Umbilical cord (tissue), 2 donors: ENCODE data around the gene CUL7. TPM values are rescaled to one million over a fixed set of nuclear protein-coding genes. Genes with fewer than 3 reads are reported as not detected.
"Not testable (repeated sequence)": the region's sequence is repeated elsewhere in the genome, so short reads cannot be mapped to it uniquely, and the experiment has no call there.

ENCODE experiments used
- DNase-seq: peaks from one replicate; pipeline ENCODE4 v3.0.0-alpha.2; 2015; ENCODE audit warnings: low spot score
- total RNA-seq: library from RNA; depleted of rRNA; stranded (reverse); fragments of >200 nt; gene quantifications from one replicate; pipeline ENCODE4 v1.2.3, GENCODE V29; 2014; ENCODE audit warnings: low replicate concordance; ENCODE audit not compliant: insufficient read depth

CUL7 gene
- 27.0 TPM for total RNA-seq

DNA sequence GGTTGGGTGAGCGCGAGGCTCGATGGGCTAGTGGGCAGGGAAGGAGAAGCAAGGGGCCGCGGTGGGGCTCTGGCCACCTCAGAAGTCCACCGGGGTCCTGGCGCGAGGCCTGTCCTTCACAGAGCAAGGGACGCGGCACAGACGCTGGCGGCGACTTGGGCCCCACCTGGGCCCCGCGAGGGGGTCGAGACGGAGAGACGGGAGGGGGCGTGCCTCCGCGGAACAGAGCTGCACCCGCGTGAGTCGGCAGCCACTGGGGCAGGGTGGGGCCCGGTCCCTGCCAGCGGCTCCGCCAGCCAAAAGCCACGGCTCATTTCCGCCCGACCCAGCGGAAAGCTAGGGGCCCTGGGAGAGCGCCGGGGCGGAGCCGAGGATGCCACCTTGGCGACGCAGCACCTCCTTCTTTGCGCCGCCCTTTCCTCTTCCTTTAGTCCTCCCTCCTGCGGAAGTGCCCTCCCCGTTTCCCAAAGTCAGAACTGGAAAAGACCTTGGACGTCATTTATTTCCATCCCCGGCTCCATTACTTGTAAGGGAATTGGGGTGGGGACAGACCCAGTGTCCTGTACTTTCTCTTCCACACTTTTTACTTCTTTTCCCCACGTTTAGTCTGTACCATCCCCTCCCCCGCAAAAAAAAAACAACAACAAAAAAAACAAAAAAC lies at the start of gene CUL7:
Gene CUL7, minus strand, starts transcription at position 307 of the 661 bp plus-strand sequence. CDS start 1,063 bp downstream, outside the sequence.
- peak; percentile 99 for DNase-seq

DNA sequence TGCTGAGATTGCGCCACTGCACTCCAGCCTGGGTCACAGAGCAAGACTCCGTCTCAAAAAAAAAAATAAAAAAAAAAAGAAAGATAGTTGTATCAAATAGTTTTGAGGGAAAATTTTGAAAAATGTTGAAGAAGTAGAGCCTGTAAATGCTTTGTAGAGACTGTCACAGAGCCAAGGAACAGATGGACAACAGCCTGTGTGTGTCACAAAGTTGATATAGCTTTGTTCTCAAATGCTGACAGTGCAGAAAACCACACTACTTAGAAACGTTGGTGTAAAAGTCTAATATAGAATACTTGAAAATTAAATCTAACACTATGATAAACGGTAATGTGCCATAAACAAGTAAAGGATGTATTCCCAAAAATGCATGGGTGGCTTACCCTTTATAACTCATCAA lies 47.8 kb upstream of the CUL7 start:
- DNase-seq, result no peak

DNA sequence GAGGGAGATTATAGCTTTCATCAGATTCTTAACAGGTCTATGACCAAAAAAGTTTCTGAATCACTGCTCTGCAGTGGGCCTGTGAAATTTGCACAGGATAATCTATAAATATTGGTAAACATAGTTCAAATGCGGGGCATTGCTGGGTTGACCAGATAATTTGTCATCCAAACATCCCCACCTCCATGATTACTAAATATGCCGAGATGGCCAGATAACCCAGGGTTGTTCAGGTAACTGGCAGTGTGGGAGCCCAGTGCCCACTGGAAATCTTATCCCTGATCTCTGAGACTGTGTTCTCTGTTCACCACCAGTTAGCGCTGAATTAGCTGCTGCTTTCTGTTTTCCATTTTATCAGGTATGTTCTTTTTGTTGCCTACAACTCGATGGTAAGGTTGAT lies 43.9 kb upstream of the CUL7 start:
- no peak for DNase-seq

DNA sequence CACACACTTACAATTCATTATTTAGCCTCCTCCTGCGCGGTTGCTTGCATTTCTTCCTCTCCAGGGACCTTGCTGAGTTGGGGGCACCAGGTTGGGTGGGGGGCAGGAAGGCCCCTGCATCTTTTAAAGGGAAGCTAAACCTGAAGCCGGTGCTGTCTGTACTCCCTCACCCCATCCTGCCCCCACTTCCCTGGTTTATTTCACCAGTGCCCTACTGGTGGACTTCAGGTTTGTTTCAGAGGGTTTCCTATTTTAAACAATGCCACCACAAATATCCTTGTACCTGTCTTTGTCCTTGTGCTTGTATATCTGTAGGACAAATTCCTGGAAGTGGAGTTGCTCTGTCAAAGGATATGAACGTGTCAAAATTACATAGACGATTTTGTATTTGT lies 43.4 kb upstream of the CUL7 start:
- no peak for DNase-seq

DNA sequence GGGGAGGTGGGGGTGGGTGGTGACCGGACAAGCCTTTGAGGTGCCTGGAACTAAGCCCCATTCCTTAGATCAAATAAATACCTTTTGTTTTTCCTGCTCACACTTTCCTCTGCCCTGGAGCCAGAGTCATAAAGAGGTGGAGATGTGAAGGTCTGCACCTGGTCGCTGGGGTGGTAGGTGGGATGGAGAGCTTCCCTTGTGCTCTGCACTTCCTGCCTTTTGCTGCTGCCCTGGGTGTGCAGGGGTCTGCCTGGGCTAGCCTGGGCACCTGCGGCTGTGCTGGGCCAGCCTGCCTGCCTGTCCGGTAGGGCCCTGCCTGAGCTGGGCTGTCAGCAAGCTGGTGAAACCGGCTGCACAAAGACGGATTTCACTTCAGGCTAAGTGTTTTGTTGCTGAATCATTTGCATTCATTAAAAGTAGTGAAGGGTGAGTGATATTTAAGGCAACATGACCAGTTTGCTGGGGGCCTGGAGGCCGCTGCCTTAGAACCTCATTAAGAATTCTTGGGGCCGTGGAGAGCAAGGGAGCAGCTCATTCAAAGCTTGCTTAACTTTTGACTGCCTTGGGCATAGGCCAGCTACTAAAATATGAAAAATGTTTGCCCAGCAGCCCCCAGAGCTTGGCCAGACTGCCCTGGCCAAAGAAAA lies 42.9 kb upstream of the CUL7 start:
- DNase-seq, result peak; percentile 69

DNA sequence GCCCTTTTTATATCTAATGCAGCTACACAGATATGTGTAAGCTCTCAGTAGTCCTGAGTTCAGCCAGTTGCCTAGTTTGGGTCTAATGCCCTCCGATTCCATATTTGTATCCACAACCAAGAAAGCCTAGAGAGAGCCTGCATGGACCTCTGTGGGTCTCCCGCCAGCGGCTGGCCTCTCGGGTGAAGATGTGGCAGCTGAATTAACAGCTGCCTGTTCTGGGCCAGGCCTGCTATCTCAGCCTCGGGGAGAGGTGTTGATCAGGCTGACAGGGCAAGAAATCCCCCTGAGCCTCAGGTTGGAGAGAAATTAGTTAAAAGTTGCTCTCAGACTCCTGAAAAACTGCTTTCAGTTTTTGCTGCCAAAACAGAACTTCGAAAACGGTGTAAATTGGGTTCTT lies 42.3 kb upstream of the CUL7 start:
- no peak for DNase-seq

DNA sequence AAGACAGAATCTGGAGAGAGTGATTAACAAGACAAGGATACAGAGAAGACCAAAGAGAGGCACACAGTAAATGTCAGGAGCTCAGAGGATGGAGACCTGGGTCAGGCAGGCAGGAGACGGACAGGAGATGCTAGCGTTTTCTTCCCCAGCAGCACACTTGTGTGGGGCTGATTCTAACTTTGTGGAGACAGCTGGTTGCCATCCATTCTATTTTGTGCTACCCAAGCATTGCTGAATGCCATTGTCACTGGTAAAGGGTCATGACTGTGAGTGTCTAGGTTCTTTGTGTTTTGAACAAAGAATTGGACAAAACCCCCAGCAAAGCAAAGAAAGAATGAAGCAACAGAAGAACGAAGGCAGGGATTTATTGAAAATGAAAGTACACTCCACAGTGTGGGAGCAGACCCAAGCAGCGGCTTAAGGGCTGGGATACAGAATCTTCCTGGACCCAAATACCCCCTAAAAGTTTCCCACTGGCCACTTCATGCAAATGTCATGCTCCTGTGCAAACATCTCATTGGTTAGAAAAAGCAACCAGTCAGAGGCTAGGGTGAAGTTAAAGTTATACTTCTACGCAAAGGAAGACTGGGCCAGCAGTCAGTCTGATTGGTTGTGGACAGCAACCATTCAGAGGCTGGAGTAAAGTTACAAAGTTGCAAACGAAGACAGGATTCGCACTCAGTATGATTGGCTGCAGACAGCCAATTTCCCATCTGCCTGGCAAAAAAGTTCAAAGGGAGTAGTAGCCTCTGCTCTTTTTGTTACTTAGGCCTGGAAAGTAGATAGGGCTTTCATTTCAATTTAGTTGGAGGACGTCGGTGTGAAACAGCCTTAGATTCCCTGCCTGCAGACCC lies 40.0 kb upstream of the CUL7 start:
- DNase-seq, result peak; percentile 81

DNA sequence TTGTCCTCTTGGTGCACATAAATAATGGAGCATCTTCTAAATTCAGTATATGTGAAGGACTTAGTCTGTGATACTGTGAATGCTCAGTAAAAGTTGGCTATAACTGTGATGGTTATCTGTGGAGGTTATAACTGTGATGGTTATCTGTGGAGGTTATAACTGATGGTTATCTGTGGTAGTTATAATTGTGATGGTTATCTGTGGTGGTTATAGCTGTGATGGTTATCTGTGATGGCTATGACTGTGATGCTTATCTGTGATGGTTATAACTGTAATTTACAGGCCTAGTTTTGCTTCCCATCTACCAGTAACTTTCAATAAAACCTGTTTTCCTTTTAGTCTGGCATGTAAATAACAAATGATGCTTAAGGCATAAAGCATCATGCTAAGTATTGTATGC lies 39.0 kb upstream of the CUL7 start:
- no peak for DNase-seq

DNA sequence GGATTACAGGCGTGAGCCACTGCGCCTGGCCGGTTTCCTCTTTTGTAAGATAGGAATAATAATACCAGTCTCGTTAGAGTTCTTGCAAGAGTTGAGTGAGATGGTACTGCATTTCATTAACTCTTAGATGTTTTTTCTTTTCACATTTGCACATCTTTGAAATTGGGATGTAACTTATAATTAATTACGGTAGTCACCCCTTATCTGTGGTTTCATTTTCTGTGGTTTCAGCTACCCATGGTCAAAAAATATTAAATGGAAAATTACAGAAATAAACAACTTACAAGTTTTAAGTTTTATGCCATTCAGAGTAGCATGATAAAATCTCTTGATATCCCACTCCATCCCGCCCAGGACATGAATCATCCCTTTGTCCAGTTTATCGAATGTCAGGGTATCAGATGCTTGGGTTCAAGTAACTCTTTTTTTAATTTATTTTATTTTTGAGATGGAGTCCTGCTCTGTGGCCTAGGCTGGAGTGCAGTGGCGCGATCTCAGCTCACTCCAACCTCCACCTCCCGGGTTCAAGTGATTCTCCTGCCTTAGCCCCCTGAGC lies 37.9 kb upstream of the CUL7 start:
- no peak for DNase-seq

DNA sequence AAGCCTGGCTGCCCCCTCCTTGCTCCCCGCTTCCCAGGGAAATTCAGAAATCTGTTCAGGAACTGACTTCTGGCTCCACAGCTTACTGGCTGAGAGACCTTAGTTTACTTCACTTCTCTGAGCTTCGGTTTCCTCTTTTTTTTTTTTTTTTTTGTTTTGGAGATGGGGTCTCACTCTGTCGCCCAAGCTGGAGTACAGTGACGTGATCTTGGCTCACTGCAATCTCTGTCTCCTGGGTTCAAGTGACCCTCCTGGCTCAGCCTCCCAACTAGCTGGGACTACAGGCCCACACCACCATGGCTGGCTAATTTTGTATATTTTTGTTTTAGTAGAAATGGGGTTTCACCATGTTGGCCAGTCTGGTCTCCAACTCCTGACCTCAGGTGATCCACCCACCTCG lies 37.4 kb upstream of the CUL7 start:
- no peak for DNase-seq

DNA sequence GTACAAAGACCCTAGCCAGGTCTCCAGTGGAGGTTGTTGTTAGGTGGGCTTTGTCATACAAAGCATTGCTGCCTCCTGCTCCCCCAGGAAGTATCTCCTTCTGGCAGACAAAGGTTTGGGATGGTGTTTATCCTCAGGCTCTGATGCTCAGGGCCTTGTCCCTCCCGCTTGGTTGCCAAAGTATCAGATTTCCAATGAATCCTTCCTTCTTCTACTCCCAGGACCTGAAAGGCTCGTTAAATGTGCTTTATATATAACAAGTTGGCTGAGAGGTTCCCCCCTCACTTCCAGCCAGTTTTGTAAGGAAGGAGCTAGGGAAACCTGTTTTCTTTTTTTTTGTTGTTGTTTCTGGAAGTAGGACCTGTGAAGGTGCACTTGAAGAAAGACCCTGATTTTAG lies 36.9 kb upstream of the CUL7 start:
- peak; percentile 53 for DNase-seq

DNA sequence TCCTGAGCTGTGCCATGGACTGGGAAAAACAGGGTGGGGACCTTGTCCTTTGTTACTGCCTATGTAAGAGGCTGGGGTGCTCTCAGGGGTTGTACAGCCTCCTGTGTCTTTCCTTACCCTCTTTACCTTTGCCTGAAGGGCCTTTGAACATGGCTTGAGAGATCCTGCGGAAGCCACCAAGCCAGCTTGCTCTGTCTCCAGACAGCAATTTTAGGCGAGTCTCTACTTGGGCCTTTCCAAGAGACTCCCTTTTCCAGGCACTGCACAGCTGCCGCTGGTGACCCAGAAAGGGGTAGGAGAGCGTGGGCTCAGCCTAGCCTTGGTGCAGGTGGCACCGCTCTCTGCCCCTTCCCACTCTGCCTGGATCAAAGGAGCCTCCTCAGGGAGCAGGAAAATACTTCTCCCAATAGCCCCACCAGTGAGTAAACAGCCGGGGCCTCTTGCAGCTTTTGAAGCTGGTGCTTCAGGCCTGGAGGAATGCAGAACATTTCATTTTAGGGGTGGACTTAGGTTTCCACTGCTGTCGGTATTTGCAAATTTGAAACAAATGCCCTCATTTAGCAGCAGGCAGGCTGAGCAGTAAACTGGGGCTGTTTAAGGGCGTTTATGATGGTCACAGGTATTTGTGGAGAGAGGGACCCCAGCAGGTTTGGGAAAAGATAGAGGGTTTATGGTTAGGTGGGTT lies 36.4 kb upstream of the CUL7 start:
- DNase-seq, result peak; percentile 55

DNA sequence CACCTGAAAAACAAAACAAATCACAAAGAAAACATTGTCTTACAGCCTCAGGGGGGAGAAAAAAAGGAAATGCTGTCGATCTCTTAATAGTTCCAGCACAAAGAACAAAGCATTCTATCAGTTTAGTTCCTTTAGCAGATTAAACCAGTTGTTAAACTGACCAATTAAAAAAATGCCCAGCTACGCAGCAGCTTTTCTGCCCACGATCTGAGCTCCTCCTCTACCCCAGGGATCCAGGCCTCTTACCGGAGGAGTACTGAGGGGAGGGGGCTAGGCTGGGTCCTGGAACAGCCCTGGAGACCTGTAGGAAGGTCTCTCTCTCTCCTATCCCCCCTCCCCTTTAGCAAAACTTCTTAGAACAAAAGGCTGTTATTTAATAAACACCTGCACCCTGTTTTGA lies 35.8 kb upstream of the CUL7 start:
- DNase-seq, result no peak

DNA sequence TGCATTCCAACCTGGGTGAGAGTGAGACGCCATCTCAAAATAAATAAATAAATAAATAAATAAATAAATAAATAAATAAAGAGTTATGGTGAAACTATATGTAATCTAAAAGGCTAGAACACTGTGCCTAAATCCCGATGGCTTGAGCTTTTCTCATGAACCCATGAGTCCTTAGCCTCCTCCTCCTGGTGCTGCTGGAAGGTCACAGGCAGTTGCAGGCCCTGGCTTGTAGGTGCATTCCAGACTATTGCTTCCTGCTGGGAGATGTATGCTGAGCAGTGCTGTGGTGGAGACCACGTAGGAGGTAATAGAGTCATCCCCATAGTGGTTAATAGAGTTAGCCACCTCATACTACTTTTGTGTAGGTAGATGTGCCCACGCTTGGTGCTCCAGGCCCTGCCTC lies 35.0 kb upstream of the CUL7 start:
- no peak for DNase-seq

DNA sequence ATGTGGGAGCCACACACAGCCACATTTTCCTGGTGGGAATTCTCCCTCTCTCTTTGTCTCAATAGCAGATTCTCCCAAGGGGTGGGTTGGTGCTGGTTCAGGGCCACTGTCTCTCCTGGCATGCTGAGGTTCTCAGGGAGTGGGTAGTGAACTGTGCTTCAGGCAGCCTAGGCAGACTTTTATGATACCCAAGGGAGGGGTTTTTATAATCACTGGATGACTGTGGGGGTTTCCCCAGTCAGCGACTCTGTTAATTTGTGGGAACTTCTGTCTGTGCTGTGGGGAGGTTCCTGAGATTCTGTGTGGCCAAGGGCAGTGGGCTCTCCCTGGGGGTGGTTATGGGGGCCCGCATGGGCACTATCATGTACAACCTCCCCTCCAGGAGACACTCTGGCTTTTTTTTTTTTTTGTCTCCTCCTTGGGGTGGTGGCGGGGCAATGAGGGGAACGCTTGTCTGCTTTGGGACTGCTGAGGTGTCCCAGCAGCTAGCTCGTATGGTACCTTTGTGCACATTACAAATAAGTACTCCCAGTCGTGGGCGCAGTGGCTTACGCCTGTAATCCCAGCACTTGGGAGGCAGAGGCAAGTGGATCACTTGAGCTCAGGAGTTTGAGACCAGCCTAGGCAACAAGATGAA lies 32.5 kb upstream of the CUL7 start:
- DNase-seq, result no peak

DNA sequence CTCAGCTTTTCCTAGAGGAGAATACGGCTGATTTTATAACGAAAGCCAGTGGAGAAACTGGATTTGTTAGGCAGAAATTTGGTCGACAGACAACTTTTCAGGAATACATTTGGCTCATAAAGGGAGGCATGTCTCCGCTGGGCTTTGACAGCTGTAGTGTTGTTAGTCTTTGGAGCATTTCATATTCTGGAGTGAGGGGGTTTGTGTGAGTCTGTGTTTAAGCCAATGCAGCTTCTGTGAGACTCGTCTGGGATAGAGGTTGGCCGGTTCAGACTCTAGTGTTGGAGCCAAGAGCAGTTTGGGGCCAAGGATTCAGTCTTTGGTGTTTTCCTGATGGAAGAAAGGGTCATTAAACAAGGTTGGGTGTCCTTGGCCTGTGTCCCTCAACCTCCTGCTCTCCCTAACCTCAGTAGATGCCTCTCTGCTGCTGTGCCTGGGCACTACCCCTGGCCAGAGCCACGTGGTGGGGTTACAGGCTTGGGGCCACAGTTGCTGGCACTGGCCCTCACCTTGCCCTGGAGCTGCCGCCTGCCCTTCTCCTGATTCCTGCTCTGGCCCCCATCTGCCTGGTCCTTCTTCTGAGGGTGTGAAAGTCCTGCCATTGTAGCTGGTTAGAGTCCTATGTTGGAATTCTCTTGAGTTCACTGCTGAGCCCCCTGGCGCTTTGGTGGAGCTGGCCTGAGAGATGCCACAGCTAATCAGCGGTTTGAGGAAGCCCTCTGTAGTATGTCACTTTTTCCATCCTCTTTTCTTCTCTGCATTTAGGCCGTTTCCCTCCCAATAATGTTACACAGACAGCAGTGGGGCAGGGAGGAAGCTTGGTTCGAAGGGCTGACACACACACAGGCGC lies 29.4 kb upstream of the CUL7 start:
- no peak for DNase-seq

DNA sequence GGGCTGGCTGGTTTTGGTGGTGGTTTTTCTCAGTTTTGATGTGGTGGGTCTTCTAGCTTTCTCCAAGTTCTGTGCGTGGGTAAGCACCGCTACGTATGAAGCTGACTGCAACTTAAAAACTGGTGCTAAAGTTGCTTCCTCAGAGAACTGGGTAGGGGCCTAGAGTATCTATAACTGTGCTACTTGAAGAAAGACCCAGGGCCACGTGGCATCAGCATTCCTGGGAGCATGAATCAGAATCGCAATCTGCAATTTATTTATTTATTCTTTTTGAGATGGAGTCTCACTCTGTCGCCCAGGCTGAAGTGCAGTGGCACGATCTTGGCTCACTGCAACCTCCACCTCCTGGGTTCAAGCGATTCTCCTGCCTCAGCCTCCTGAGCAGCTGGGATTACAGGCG lies 28.3 kb upstream of the CUL7 start:
- DNase-seq, result not testable (repeated sequence)

DNA sequence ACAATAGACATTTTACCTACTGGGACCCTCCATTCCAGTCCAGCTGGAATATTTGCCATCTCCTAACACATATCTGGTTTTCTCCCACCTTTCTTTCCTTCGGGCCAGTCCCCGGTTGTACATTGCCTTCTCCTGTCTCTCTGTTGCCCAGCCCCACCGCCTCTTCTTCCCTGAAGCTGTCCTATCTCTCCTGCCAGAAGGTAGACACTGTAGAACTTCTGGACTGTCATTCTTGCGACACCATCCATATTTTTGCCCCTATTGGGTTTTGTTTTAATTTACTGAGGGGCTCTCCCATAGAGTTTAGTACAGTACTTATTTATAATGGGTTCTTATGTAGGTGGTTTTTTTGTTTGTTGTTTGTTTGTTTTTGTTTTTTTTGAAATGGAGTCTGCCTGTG lies 27.4 kb upstream of the CUL7 start:
- DNase-seq, result no peak

DNA sequence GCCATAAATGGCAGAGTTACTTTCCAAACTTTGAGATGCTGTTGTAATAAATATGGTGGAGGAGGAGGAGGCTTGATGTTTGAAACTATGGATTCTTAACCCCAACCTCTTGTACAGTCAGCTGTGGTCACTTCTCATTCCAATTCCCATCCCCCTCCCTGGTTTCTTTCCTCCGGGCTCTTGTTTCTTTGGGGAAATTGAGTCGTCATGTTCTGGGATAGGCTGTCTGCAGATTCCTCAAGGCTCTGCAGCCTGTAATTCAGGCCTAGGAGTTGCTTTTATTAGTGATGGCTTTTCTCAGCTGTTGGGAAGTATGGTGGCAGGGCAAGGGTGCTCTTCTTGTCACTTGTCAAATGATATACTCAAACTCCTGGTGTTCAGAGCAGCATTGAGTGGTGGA lies 25.0 kb upstream of the CUL7 start:
- no peak for DNase-seq

DNA sequence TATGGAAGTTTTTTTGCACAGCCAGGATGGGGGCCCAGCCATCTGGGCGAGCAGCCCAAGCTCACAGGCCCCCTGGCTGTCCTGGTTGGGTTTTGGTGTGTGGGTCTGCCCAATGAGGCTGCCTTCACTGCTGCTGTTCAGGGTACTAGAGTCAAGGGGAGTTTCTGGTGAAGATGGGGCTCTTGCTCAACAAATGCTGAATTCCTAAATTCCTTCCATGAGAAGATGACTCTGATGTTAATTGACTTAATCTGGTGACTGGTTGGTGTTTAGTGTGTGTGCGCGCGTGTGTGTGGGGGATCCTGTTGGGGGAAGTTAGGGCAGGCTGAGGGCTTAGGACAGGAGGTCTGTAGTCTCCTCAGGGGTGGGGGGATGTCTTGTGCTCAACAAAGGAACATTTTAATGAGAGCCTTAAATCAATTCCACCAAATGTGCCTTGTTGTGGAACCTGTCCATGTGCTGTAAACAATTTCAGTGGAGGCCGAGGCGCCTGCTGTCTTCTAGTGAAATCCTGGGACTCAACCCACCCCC lies 24.4 kb upstream of the CUL7 start:
- no peak for DNase-seq
